Activated CD4-positive, alpha-beta T cell treated with anti-CD3 and anti-CD28 coated beads, Interleukin-2, amount 10 ng/mL, durations not matched to agents 24 days and 14 days (primary cell): ENCODE data around the gene MAP7D1. TPM values are rescaled to one million over a fixed set of nuclear protein-coding genes. Genes with fewer than 3 reads are reported as not detected.
"Not testable (repeated sequence)": the region's sequence is repeated elsewhere in the genome, so short reads cannot be mapped to it uniquely, and the experiment has no call there.

Experiments
- DNase-seq: peaks from one replicate; pipeline ENCODE4 v3.0.0; 2022
- H3K27ac Mint-ChIP-seq: one replicate; pipeline ENCODE4 v1.8.0; 2022; ENCODE audit warnings: mild to moderate bottlenecking, mixed read lengths
- H3K27me3 Mint-ChIP-seq: one replicate; pipeline ENCODE4 v1.8.0; 2022; ENCODE audit warnings: mixed read lengths
- H3K36me3 Mint-ChIP-seq: one replicate; pipeline ENCODE4 v1.8.0; 2022; ENCODE audit warnings: low read depth, mild to moderate bottlenecking, mixed read lengths
- H3K4me1 Mint-ChIP-seq: one replicate; pipeline ENCODE4 v1.8.0; 2021; ENCODE audit warnings: mixed read lengths
- H3K4me3 Mint-ChIP-seq: one replicate; pipeline ENCODE4 v1.8.0; 2022; ENCODE audit warnings: mild to moderate bottlenecking, moderate library complexity, mixed read lengths
- H3K9me3 Mint-ChIP-seq: one replicate; pipeline ENCODE4 v1.8.0; 2021; ENCODE audit warnings: mixed read lengths
- intact Hi-C: fragments of 100-400 bp; cut with micrococcal nuclease; formaldehyde crosslinking; loops from one replicate; pipeline ENCODE4 v1.15.1; 2023
- total RNA-seq: library from RNA; stranded (reverse); gene quantifications from 2 replicates; pipeline ENCODE4 v1.2.3, GENCODE V29; 2022

MAP7D1 gene
- total RNA-seq, 1 donor from 2014 or later = 170 TPM

GRCh38 chr1:36222481-36223380 lies 66.8 kb downstream of the MAP7D1 start:
- Mint-ChIP-seq H3K36me3 (peaks cover 27% of the 10 kb centered on the region), H3K4me3 (peak overlapping the region; percentile 97), H3K27me3 (no peaks in the 10 kb centered on the region), H3K4me1 (peaks cover 30% of the 10 kb centered on the region), H3K9me3 (no peaks in the 10 kb centered on the region), H3K27ac (peak overlapping the region; percentile 100)
- intact Hi-C loops = loop anchor here (5.0 kb wide), 2 partner anchors 65 to 85 kb away; partner anchors contain the start of gene SH3D21
- peak; percentile 62 for DNase-seq

- H3K9me3 Mint-ChIP-seq = no peaks in the 10 kb centered on the region
- H3K27me3 Mint-ChIP-seq = no peaks in the 10 kb centered on the region
- H3K4me1 Mint-ChIP-seq = peaks cover 29% of the 10 kb centered on the region
- peak overlapping the region; percentile 97 for H3K4me3 Mint-ChIP-seq
- DNase-seq = peak; percentile 85
- intact Hi-C loops = loop anchor here (5.0 kb wide), 2 partner anchors 64 to 84 kb away; partner anchors contain the start of gene SH3D21
- H3K36me3 Mint-ChIP-seq = peaks cover 33% of the 10 kb centered on the region
- H3K27ac Mint-ChIP-seq = peak overlapping the region; percentile 100
Measured at GRCh38 chr1:36223381-36223995, 67.5 kb downstream of the MAP7D1 start.

DNA sequence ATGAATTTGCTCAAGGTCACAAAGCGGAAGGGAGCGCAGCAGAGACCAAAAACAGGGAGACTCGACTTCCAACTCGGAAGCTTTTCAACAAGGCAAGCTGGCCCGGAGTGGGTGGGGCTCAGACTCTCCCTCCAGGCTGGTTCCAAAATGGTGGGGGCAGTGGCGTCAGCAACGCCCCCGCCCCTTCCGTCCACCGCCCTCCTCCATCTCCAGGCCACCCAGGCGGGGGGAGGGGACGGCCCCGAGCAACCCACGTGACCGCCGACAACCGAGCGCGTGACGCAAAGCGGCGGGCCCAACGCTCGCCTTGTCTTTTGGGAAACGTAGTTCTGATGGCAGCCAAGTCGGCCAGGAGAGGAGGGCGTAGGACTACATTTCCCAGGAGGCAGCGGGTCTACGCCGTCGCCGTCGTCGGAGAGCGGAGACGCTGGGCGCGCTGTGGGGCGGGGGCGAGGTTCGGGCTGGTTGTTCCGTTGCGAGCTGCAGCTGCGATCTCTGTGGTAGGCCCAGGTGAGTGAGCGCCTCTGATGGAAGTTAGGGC lies 68.1 kb downstream of the MAP7D1 start, which contains the start of gene THRAP3:
THRAP3 (plus strand) TSS at position 448 of the 541 bp plus-strand sequence. CDS start 58,121 bp downstream, outside the sequence.
- H3K36me3 Mint-ChIP-seq = peaks cover 37% of the 10 kb centered on the region
- H3K4me3 Mint-ChIP-seq = peak within 1 kb of the TSS; percentile 97
- no peaks in the 10 kb centered on the region for H3K9me3 Mint-ChIP-seq
- peaks cover 29% of the 10 kb centered on the region for H3K4me1 Mint-ChIP-seq
- no peaks in the 10 kb centered on the region for H3K27me3 Mint-ChIP-seq
- H3K27ac Mint-ChIP-seq = peak within 1 kb of the TSS; percentile 100
- intact Hi-C loops = loop anchor here (1.0 to 5.0 kb wide), 7 partner anchors 62 to 162 kb away; partner anchors contain the start of genes ADPRS, SH3D21 and TRAPPC3
- DNase-seq = peak; percentile 100

GRCh38 chr1:36224537-36225282 lies 68.8 kb downstream of the MAP7D1 start:
- no peaks in the 10 kb centered on the region for H3K9me3 Mint-ChIP-seq

GRCh38 chr1:36225283-36225899 lies 69.4 kb downstream of the MAP7D1 start:
- Mint-ChIP-seq H3K4me3 (peak overlapping the region; percentile 97), H3K27me3 (no peaks in the 10 kb centered on the region), H3K27ac (peak overlapping the region; percentile 100), H3K4me1 (peaks cover 29% of the 10 kb centered on the region), H3K36me3 (peaks cover 37% of the 10 kb centered on the region), H3K9me3 (no peaks in the 10 kb centered on the region)
- DNase-seq = no peak
- intact Hi-C loops = loop anchor here (1.0 to 2.0 kb wide), 2 partner anchors 37 to 137 kb away; partner anchors contain the start of gene ADPRS

More at GRCh38 chr1:36224537-36225282, 68.8 kb downstream of the MAP7D1 start:
- peak overlapping the region; percentile 97 for H3K4me3 Mint-ChIP-seq
- peak overlapping the region; percentile 100 for H3K27ac Mint-ChIP-seq
- H3K4me1 Mint-ChIP-seq = peaks cover 29% of the 10 kb centered on the region
- DNase-seq = no peak
- intact Hi-C loops = loop anchor here (1.0 to 5.0 kb wide), 8 partner anchors 38 to 162 kb away; partner anchors contain the start of genes ADPRS, SH3D21 and TRAPPC3
- no peaks in the 10 kb centered on the region for H3K27me3 Mint-ChIP-seq
- peaks cover 37% of the 10 kb centered on the region for H3K36me3 Mint-ChIP-seq

DNA sequence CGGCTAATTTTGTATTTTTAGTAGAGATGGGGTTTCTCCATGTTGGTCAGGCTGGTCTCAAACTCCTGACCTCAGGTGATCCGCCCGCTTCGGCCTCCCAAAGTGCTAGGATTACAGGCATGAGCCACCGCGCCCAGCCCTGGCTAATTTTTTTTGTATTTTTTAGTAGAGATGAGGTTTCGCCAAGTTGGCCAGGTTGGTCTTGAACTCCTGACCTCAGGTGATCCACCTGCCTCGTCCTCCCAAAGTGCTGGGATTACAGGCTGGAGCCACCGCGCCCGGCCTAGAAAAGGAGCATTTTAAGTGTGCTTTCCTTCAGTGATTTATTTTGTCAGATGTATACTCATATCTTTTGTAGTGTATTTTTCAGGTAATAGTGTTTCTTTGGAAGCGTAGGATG lies 74.3 kb downstream of the MAP7D1 start:
- H3K27ac Mint-ChIP-seq, intact Hi-C loops, H3K27me3 Mint-ChIP-seq, H3K4me3 Mint-ChIP-seq, H3K9me3 Mint-ChIP-seq, DNase-seq: not testable (repeated sequence)
- H3K36me3 Mint-ChIP-seq = peaks cover 51% of the 10 kb centered on the region
- H3K4me1 Mint-ChIP-seq = peaks cover 27% of the 10 kb centered on the region

Other genes starting within 250 kb of the MAP7D1 start
- gene AGO3, start 225.1 kb upstream of the MAP7D1 start, total RNA-seq = 25.9 and 32.1 TPM in 2 replicates
- gene TEKT2, start 72.1 kb upstream of the MAP7D1 start, total RNA-seq = not detected in 2 replicates
- gene ADPRS, start 67.3 kb upstream of the MAP7D1 start, total RNA-seq = 35.3 and 38.8 TPM in 2 replicates
- 0.12 TPM in 2 replicates for gene COL8A2, start 30.9 kb upstream of the MAP7D1 start, total RNA-seq
- 71.2 and 72.4 TPM in 2 replicates for gene TRAPPC3, start 6.7 kb upstream of the MAP7D1 start, total RNA-seq
- gene THRAP3, start 68.3 kb downstream of the MAP7D1 start, total RNA-seq = 157 and 161 TPM in 2 replicates
- 17.0 and 19.4 TPM in 2 replicates for gene SH3D21, start 150.2 kb downstream of the MAP7D1 start, total RNA-seq
- 7.5 and 9.0 TPM in 2 replicates for gene EVA1B, start 167.5 kb downstream of the MAP7D1 start, total RNA-seq
- gene STK40, start 229.8 kb downstream of the MAP7D1 start, total RNA-seq = 40.6 and 51.3 TPM in 2 replicates
- gene LSM10, start 241.7 kb downstream of the MAP7D1 start, total RNA-seq = 58.6 and 61.6 TPM in 2 replicates